Upper lobe of left lung (tissue), 6 donors: ENCODE results near the gene PRR5L. TPM values are rescaled to one million over a fixed set of nuclear protein-coding genes. Genes with fewer than 3 reads are reported as not detected.

ENCODE experiments used
- ATAC-seq, 2 donors: fragments of 200-7000 bp; cut with Tn5 transposase; one replicate each; pipeline ENCODE4 v1.9.1; 2022; ENCODE audit warnings: mild to moderate bottlenecking in 2 of 2, moderate library complexity in 2 of 2; ENCODE audit not compliant: low FRiP score in 2 of 2
- DNase-seq, 2 donors: peaks; one replicate each; pipeline ENCODE4 v3.0.0-alpha.2; 2019 to 2020
- H3K27ac ChIP-seq, 4 donors: fragments of 200-600 bp; sonication (generic); one replicate each; pipeline ENCODE4 v1.5.1; 2016 to 2019
- H3K27me3 ChIP-seq, 4 donors: fragments of 200-600 bp; sonication (generic); one replicate each; pipeline ENCODE4 v1.5.1; 2017 to 2019
- H3K36me3 ChIP-seq, 4 donors: fragments of 200-600 bp; sonication (generic); one replicate each; pipeline ENCODE4 v1.5.1; 2016 to 2019
- H3K4me1 ChIP-seq, 4 donors: fragments of 200-600 bp; sonication (generic); one replicate each; pipeline ENCODE4 v1.5.1; 2018 to 2019
- H3K4me3 ChIP-seq, 4 donors: fragments of 200-600 bp; sonication (generic); one replicate each; pipeline ENCODE4 v1.5.1; 2017 to 2019; ENCODE audit warnings: mild to moderate bottlenecking in 2 of 4, moderate library complexity in 1 of 4
- H3K9me3 ChIP-seq, 4 donors: fragments of 200-600 bp; sonication (generic); one replicate each; pipeline ENCODE4 v1.5.1; 2018 to 2019
- CTCF ChIP-seq, 6 experiments: fragments of 450-650 bp in 4 of 6; fragments of 200-600 bp in 2 of 6; sonication (generic) in 2 of 6; IDR thresholded peaks; one replicate each; pipeline ENCODE4 v1.5.1; 2016 to 2019; ENCODE audit warnings: antibody characterized with exemption in 6 of 6
- EP300 ChIP-seq, 4 donors: sonication (generic); formaldehyde crosslinking; IDR thresholded peaks; one replicate each; pipeline ENCODE4 v1.5.1; 2017; ENCODE audit warnings: antibody characterized with exemption in 4 of 4, control low read depth in 2 of 4
- POLR2A ChIP-seq, 4 donors: fragments of 450-650 bp; IDR thresholded peaks; one replicate each; pipeline ENCODE4 v1.5.1; 2016 to 2017; ENCODE audit warnings: antibody characterized with exemption in 4 of 4, mild to moderate bottlenecking in 2 of 4
- POLR2AphosphoS5 ChIP-seq, 2 donors: sonication (generic); formaldehyde crosslinking; IDR thresholded peaks; one replicate each; pipeline ENCODE4 v1.5.1; 2017; ENCODE audit warnings: antibody characterized with exemption in 2 of 2
- WGBS, 2 donors: methylation state at CpG; one replicate each; pipeline ENCODE4 v1.1.5; 2017 to 2018; 5-methylcytosine and 5-hydroxymethylcytosine counted together
- total RNA-seq, 6 donors: library from RNA; depleted of rRNA in 4 of 6; stranded (reverse); fragments of >200 nt in 4 of 6; gene quantifications; one replicate each; pipeline versions ENCODE4 v1.1.0 to v1.2.1, GENCODE V29; 2016 to 2021
- donor health status: DM: no; HTN: no; CAD: no; lungs with moderate emphysema.
- donor health status: DM: no; HTN: yes; CAD: no; lungs with severe emphysema.

The PRR5L gene
- total RNA-seq, 6 donors from 2014 or later = 18.9 to 40.5 (median 27.6) TPM

DNA sequence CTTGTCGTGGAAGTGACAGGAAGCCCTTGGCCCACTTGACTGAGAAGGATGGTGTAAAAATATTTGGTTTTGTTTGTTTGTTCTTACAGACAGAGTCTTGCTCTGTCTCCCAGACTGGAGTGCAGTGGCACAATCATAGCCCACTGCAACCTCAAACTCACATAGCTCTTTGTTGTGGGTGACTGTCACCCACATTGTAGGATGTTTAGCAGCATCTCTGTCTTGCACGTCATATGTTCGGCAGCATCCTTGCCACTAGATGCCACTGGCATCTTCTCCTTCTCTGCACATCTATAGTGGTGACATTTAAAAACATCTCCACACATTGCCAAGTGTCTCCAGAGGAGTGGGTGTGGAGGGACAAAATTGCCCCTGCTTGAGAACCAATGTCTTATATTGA is 56.8 kb downstream of the PRR5L start:
- no peaks in the 10 kb centered on the region for H3K27me3 ChIP-seq
- no peaks in the 10 kb centered on the region for H3K9me3 ChIP-seq
- no peak for ATAC-seq
- H3K4me3 ChIP-seq = no peak overlapping the region
- 74 to 81% methylated on average over 3 of the region's 3 CpGs for WGBS, 2 donors
- peak in 1 of 2 donors; percentile 21 for DNase-seq
- H3K27ac ChIP-seq = no peak overlapping the region
- no peaks in the 10 kb centered on the region for H3K4me1 ChIP-seq
- H3K36me3 ChIP-seq = no peaks in the 10 kb centered on the region
- TF ChIP-seq CTCF (IDR thresholded peaks at IDR 0.05) (no peak), EP300 (IDR thresholded peaks at IDR 0.05) (no peak), POLR2A (IDR thresholded peaks at IDR 0.05) (no peak), POLR2AphosphoS5 (IDR thresholded peaks at IDR 0.05) (no peak)

- Histone ChIP-seq H3K4me1 (no peaks in the 10 kb centered on the region), H3K9me3 (no peaks in the 10 kb centered on the region), H3K36me3 (no peaks in the 10 kb centered on the region), H3K4me3 (no peak overlapping the region), H3K27me3 (no peaks in the 10 kb centered on the region), H3K27ac (no peak overlapping the region)
- no peak for TF ChIP-seq CTCF (IDR thresholded peaks at IDR 0.05)
- TF ChIP-seq POLR2A (IDR thresholded peaks at IDR 0.05) = no peak
- no peak for TF ChIP-seq POLR2AphosphoS5 (IDR thresholded peaks at IDR 0.05)
- no peak for TF ChIP-seq EP300 (IDR thresholded peaks at IDR 0.05)
- WGBS, 2 donors = 65 to 69% methylated on average over 6 of the region's 6 CpGs
- DNase-seq = no peak
- no peak for ATAC-seq
These were observed 58.3 kb downstream of the PRR5L start for GRCh38 chr11:36354221-36355003.

- Histone ChIP-seq H3K4me3 (no peak overlapping the region), H3K36me3 (no peaks in the 10 kb centered on the region), H3K9me3 (no peaks in the 10 kb centered on the region), H3K4me1 (no peaks in the 10 kb centered on the region), H3K27ac (no peak overlapping the region), H3K27me3 (no peaks in the 10 kb centered on the region)
- TF ChIP-seq POLR2AphosphoS5 (IDR thresholded peaks at IDR 0.05) = no peak
- no peak for TF ChIP-seq EP300 (IDR thresholded peaks at IDR 0.05)
- WGBS, 2 donors = 81 to 87% methylated on average over 2 of the region's 2 CpGs
- peak in 1 of 2 donors; percentile 70 for ATAC-seq
- DNase-seq = peak in 1 of 2 donors; percentile 26
These were observed 60.1 kb downstream of the PRR5L start for GRCh38 chr11:36356201-36356600.

GRCh38 chr11:36357831-36358230 is 61.7 kb downstream of the PRR5L start:
- ATAC-seq = no peak
- no peaks in the 10 kb centered on the region for H3K27me3 ChIP-seq
- 40 to 70% methylated on average over 2 of the region's 2 CpGs for WGBS, 2 donors
- no peak for TF ChIP-seq POLR2A (IDR thresholded peaks at IDR 0.05)
- no peak overlapping the region for H3K27ac ChIP-seq
- no peaks in the 10 kb centered on the region for H3K36me3 ChIP-seq
- DNase-seq = no peak
- peaks cover 4 to 6% (median 5%) of the 10 kb centered on the region in 4 donors for H3K4me1 ChIP-seq
- H3K9me3 ChIP-seq = no peaks in the 10 kb centered on the region
- H3K4me3 ChIP-seq = no peak overlapping the region

DNA sequence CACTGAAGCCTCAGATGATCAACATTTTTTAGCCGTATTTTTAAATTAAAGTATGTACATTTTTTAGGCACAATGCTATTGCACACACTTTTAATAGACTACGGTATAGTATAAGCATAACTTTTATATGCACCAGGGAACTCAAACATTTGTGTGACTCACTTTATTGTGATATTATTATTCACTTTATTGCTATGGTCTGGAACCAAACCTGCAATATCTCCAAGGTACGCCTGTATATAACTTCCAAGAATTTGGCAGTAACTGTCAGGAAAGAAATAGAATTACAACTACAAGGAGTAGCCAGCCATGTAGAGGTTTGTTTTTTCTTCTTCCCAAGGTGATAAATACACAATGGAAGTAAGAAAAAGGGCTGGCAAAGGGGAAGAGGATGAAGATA is 62.3 kb downstream of the PRR5L start:
- no peak overlapping the region for H3K4me3 ChIP-seq
- H3K27ac ChIP-seq = no peak overlapping the region
- ATAC-seq (no peak), DNase-seq (no peak)
- WGBS, 2 donors = 97% methylated on average over 3 of the region's 3 CpGs
- no peaks in the 10 kb centered on the region for H3K36me3 ChIP-seq
- peaks cover 4 to 6% (median 5%) of the 10 kb centered on the region in 4 donors for H3K4me1 ChIP-seq
- no peaks in the 10 kb centered on the region for H3K9me3 ChIP-seq
- no peaks in the 10 kb centered on the region for H3K27me3 ChIP-seq
- TF ChIP-seq EP300 (IDR thresholded peaks at IDR 0.05) (no peak), CTCF (IDR thresholded peaks at IDR 0.05) (no peak), POLR2AphosphoS5 (IDR thresholded peaks at IDR 0.05) (no peak), POLR2A (IDR thresholded peaks at IDR 0.05) (no peak)

DNA sequence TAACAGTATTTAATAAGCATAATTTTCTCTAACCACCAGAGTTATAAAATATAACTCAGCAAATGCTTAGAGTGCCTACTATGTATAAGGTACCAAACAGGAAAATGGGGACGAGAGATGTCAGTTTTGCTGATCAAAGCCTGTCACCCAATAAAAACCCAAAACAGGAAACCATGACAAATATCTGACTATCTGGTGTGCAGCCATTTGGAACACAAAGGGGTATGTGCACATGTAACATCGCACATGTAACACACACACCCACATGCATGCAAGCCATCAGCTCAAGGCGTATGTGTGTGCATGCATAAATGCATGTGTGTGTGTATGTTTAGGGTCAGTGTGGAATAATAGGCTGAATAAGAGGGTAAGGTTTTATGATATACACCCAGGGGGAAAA is 64.2 kb downstream of the PRR5L start:
- no peaks in the 10 kb centered on the region for H3K27me3 ChIP-seq
- peaks cover 4 to 6% (median 5%) of the 10 kb centered on the region in 4 donors for H3K4me1 ChIP-seq
- H3K27ac ChIP-seq = no peak overlapping the region
- 76 to 80% methylated on average over 3 of the region's 3 CpGs for WGBS, 2 donors
- ATAC-seq (no peak), DNase-seq (no peak)
- H3K9me3 ChIP-seq = no peaks in the 10 kb centered on the region
- H3K36me3 ChIP-seq = no peaks in the 10 kb centered on the region
- no peak overlapping the region for H3K4me3 ChIP-seq
- TF ChIP-seq EP300 (IDR thresholded peaks at IDR 0.05) (no peak), POLR2AphosphoS5 (IDR thresholded peaks at IDR 0.05) (no peak), POLR2A (IDR thresholded peaks at IDR 0.05) (no peak), CTCF (IDR thresholded peaks at IDR 0.05) (no peak)
